SK-N-SH (cell line): ENCODE results near the gene RDH12. TPM values are rescaled to one million over a fixed set of nuclear protein-coding genes. Genes with fewer than 3 reads are reported as not detected.

ENCODE experiments used
- CTCF ChIA-PET: fragments of 300-600, 350-600 bp; formaldehyde crosslinking; extraction: SDS; loops from one replicate; lab custom pipeline; 2021; lab: Yijun Ruan, JAX
- POLR2A ChIA-PET: fragments of 350-600 bp; sonication (Branson Sonifier 250); formaldehyde crosslinking; extraction: SDS; loops from one replicate; lab custom pipeline; 2020; ENCODE audit warnings: antibody characterized with exemption, inconsistent platforms; lab: Yijun Ruan, JAX
- DNase-seq: peaks from one replicate; pipeline ENCODE4 v3.0.0; 2012
- H2AFZ ChIP-seq: fragments of 200-600 bp; sonication (generic); 2 replicates; pipeline ENCODE4 v1.8.1; 2016; ENCODE audit warnings: antibody characterized with exemption, mild to moderate bottlenecking, low read depth
- H3F3A ChIP-seq: fragments of 200-600 bp; sonication (generic); replicated peaks from 2 replicates; pipeline ENCODE3; 2016; ENCODE audit warnings: antibody characterized with exemption, mild to moderate bottlenecking; ENCODE audit not compliant: insufficient read depth
- H3K27ac ChIP-seq, 2 experiments: fragments of 200-500 bp in 1 of 2; fragments of 200-600 bp in 1 of 2; sonication (Bioruptor generic) in 1 of 2; sonication (generic), shearing (Covaris generic) in 1 of 2; 2 replicates each; pipeline versions ENCODE4 v1.5.1 to v1.6.1; 2014 to 2016; ENCODE audit warnings: low read depth in 2 of 2, inconsistent platforms in 1 of 2, low read length in 1 of 2, mild to moderate bottlenecking in 1 of 2, mixed read lengths in 1 of 2
- H3K27me3 ChIP-seq: fragments of 200-600 bp; sonication (generic), shearing (Covaris generic); 2 replicates; pipeline ENCODE4 v1.6.1; 2016; ENCODE audit warnings: mixed run types; ENCODE audit not compliant: insufficient read depth
- H3K36me3 ChIP-seq, 2 experiments: fragments of 200-500 bp in 1 of 2; fragments of 200-600 bp in 1 of 2; sonication (Bioruptor generic) in 1 of 2; sonication (generic) in 1 of 2; replicated peaks in 1 of 2; 2 replicates each; pipeline versions ENCODE3 to v1.5.1; 2014 to 2016; ENCODE audit warnings: low read length in 1 of 2, mild to moderate bottlenecking in 1 of 2; ENCODE audit not compliant: insufficient read depth in 2 of 2, control insufficient read depth in 1 of 2
- H3K4me1 ChIP-seq, 2 experiments: fragments of 200-500 bp in 1 of 2; fragments of 200-600 bp in 1 of 2; sonication (Bioruptor generic) in 1 of 2; sonication (generic), shearing (Covaris generic) in 1 of 2; 2 replicates each; pipeline versions ENCODE4 v1.5.1 to v1.6.1; 2014 to 2016; ENCODE audit warnings: low read depth in 1 of 2, low read length in 1 of 2, mixed run types in 1 of 2; ENCODE audit not compliant: insufficient read depth in 2 of 2, control insufficient read depth in 1 of 2
- H3K4me2 ChIP-seq: fragments of 200-600 bp; sonication (generic), shearing (Covaris generic); 2 replicates; pipeline ENCODE4 v1.6.1; 2017; ENCODE audit warnings: mixed run types
- H3K4me3 ChIP-seq, 2 experiments: fragments of 200-500 bp in 1 of 2; fragments of 200-600 bp in 1 of 2; sonication (Bioruptor generic) in 1 of 2; sonication (generic), shearing (Covaris generic) in 1 of 2; 2 replicates each; pipeline versions ENCODE4 v1.5.1 to v1.8.1; 2014 to 2016; ENCODE audit warnings: low read depth in 2 of 2, inconsistent platforms in 1 of 2, low read length in 1 of 2, mild to moderate bottlenecking in 1 of 2, mixed read lengths in 1 of 2, moderate library complexity in 1 of 2
- H3K79me2 ChIP-seq: fragments of 200-600 bp; sonication (generic); 2 replicates; pipeline ENCODE4 v1.8.1; 2017; ENCODE audit warnings: mild to moderate bottlenecking; ENCODE audit not compliant: insufficient read depth
- H3K9ac ChIP-seq: fragments of 200-600 bp; sonication (generic); 2 replicates; pipeline ENCODE4 v1.6.1; 2017; ENCODE audit warnings: mixed run types
- H3K9me2 ChIP-seq: fragments of 200-600 bp; sonication (generic); 2 replicates; pipeline ENCODE4 v1.6.1; 2017; ENCODE audit warnings: mixed run types
- H3K9me3 ChIP-seq: fragments of 200-600 bp; sonication (generic); 2 replicates; pipeline ENCODE4 v1.6.1; 2017; ENCODE audit warnings: mixed run types, mild to moderate bottlenecking, moderate library complexity
- H4K20me1 ChIP-seq: fragments of 200-600 bp; sonication (generic); 2 replicates; pipeline ENCODE4 v1.6.1; 2017; ENCODE audit warnings: mild to moderate bottlenecking, mixed run types; ENCODE audit not compliant: insufficient read depth
- CHD2 ChIP-seq: fragments of 150-350 bp; IDR thresholded peaks from 2 replicates; pipeline ENCODE4 v1.6.1; 2018; ENCODE audit warnings: low read length; ENCODE audit not compliant: partially characterized antibody
- CTCF ChIP-seq: fragments of 200-600 bp; sonication (generic); IDR thresholded peaks from 2 replicates; pipeline ENCODE4 v1.6.1; 2017; ENCODE audit warnings: antibody characterized with exemption, mild to moderate bottlenecking, moderate library complexity
- ELF1 ChIP-seq: IDR thresholded peaks from 2 replicates; pipeline ENCODE4 v1.4.0; 2012
- GATA2 ChIP-seq: sonication (generic); formaldehyde crosslinking; IDR thresholded peaks from 2 replicates; pipeline ENCODE4 v1.5.0; 2020; ENCODE audit warnings: mild to moderate bottlenecking, missing genetic modification reagents
- IRF3 ChIP-seq: fragments of 150-350 bp; IDR thresholded peaks from 2 replicates; pipeline ENCODE4 v1.6.1; 2016; ENCODE audit warnings: mild to moderate bottlenecking, low read depth, low read length
- MAX ChIP-seq: IDR thresholded peaks from 2 replicates; pipeline ENCODE4 v1.4.0; 2012; ENCODE audit warnings: low read depth
- MXI1 ChIP-seq: IDR thresholded peaks from 2 replicates; pipeline ENCODE4 v1.6.1; 2012; ENCODE audit warnings: mild to moderate bottlenecking, low read depth, low read length, improper control_type of control experiment
- NFIC ChIP-seq: IDR thresholded peaks from 2 replicates; pipeline ENCODE4 v1.4.0; 2012; ENCODE audit warnings: borderline replicate concordance
- NRF1 ChIP-seq: IDR thresholded peaks from 2 replicates; pipeline ENCODE4 v1.6.1; 2012; ENCODE audit warnings: low read depth, mild to moderate bottlenecking, low read length
- RAD21 ChIP-seq: IDR thresholded peaks from 2 replicates; pipeline ENCODE4 v1.6.1; 2012; ENCODE audit warnings: mild to moderate bottlenecking, low read length
- RFX5 ChIP-seq: IDR thresholded peaks from 2 replicates; pipeline ENCODE4 v1.6.1; 2012; ENCODE audit warnings: mild to moderate bottlenecking, improper control_type of control experiment, low read length
- SMC3 ChIP-seq: IDR thresholded peaks from 2 replicates; pipeline ENCODE4 v1.6.1; 2012; ENCODE audit warnings: low read depth, low read length, improper control_type of control experiment
- TAF1 ChIP-seq: IDR thresholded peaks from 2 replicates; pipeline ENCODE4 v1.6.1; 2012; ENCODE audit warnings: low read depth, mild to moderate bottlenecking, low read length, moderate library complexity, borderline replicate concordance
- YY1 ChIP-seq: IDR thresholded peaks from 2 replicates; pipeline ENCODE4 v1.4.0; 2012; ENCODE audit warnings: low read depth, mild to moderate bottlenecking
- WGBS: methylation state at CpG from one replicate; pipeline ENCODE4 v1.1.6; 2017; ENCODE audit warnings: low lambda C conversion rate; 5-methylcytosine and 5-hydroxymethylcytosine counted together
- polyA plus RNA-seq, 3 experiments: library from polyadenylated mRNA; depleted of rRNA; stranded (reverse); fragments of >200 nt; gene quantifications; 2 replicates each; pipeline ENCODE4 v1.2.3, GENCODE V29; 2012

Gene RDH12
- polyA plus RNA-seq, 1 of the 3 experiments (the other 2 are of a cell fraction) = not detected

GRCh38 chr14:67666750-67667449 is 34.8 kb upstream of the RDH12 start:
- Histone ChIP-seq H3K27me3 (no peaks in the 10 kb centered on the region), H3K4me3 (no peak overlapping the region; a peak in 1 of 4 replicates), H3K79me2 (peaks cover 98% of the 10 kb centered on the region), H4K20me1 (peaks cover 90% of the 10 kb centered on the region), H3K4me1 (0 out of 4 replicates have a peak, but pooled peaks cover 0 to 3% of the 10 kb centered on the region in 2 experiments), H3K4me2 (no peak overlapping the region), H3K9me3 (no peaks in the 10 kb centered on the region), H3K9ac (no peak overlapping the region), H3K27ac (no peak overlapping the region), H3K9me2 (no peaks in the 10 kb centered on the region), H2AFZ (no peak overlapping the region), H3K36me3 (peaks cover 0 to 3% of the 10 kb centered on the region in 2 experiments), H3F3A (peaks cover 4% of the 10 kb centered on the region)
- TF ChIP-seq MAX = no peak
- TF ChIP-seq SMC3 = peak; percentile 76
- peak; percentile 82 for TF ChIP-seq RAD21
- TF ChIP-seq RFX5 = no peak
- no peak for TF ChIP-seq YY1
- TF ChIP-seq MXI1 = no peak
- peak; percentile 78 for TF ChIP-seq CTCF
- 33% methylated on average over 1 of the region's 1 CpG for WGBS
- peak; percentile 59 for DNase-seq
- CTCF ChIA-PET = interaction anchor here (0.6 to 5.6 kb wide), 25 partner anchors 9 to 249 kb away, joined by 3 to 54 read pairs (median 5); partner anchors contain the start of genes ARG2 and PIGH
- POLR2A ChIA-PET = no interaction called here

GRCh38 chr14:67668559-67668958 is 33.1 kb upstream of the RDH12 start:
- H3K9me3 ChIP-seq = no peaks in the 10 kb centered on the region
- no peaks in the 10 kb centered on the region for H3K9me2 ChIP-seq
- no peak for DNase-seq
- ChIA-PET POLR2A (no interaction called here), CTCF (interaction anchor here (1.2 to 5.6 kb wide), 5 partner anchors 15 to 142 kb away, joined by 3 to 54 read pairs (median 9); partner anchors contain the start of gene ARG2)
- peaks cover 2 to 3% of the 10 kb centered on the region in 2 experiments; a peak in 2 of 4 replicates for H3K4me1 ChIP-seq
- peaks cover 4% of the 10 kb centered on the region for H3F3A ChIP-seq
- H3K27me3 ChIP-seq = no peaks in the 10 kb centered on the region
- no peak overlapping the region for H3K27ac ChIP-seq
- no peak overlapping the region for H3K4me3 ChIP-seq
- TF ChIP-seq NRF1 (no peak), CHD2 (no peak), IRF3 (no peak), CTCF (no peak), GATA2 (no peak), MXI1 (no peak), NFIC (no peak), TAF1 (no peak), ELF1 (no peak)
- no peaks in the 10 kb centered on the region for H3K36me3 ChIP-seq
- no peak overlapping the region for H3K4me2 ChIP-seq
- peaks cover 95% of the 10 kb centered on the region for H4K20me1 ChIP-seq
- H2AFZ ChIP-seq = no peak overlapping the region
- no peak overlapping the region for H3K9ac ChIP-seq
- peaks cover 98% of the 10 kb centered on the region for H3K79me2 ChIP-seq
